ENCODE measurements around the gene CTU2.
"Not testable (repeated sequence)": the region's sequence is repeated elsewhere in the genome, so short reads cannot be mapped to it uniquely, and the experiment has no call there.

The CTU2 gene

DNA sequence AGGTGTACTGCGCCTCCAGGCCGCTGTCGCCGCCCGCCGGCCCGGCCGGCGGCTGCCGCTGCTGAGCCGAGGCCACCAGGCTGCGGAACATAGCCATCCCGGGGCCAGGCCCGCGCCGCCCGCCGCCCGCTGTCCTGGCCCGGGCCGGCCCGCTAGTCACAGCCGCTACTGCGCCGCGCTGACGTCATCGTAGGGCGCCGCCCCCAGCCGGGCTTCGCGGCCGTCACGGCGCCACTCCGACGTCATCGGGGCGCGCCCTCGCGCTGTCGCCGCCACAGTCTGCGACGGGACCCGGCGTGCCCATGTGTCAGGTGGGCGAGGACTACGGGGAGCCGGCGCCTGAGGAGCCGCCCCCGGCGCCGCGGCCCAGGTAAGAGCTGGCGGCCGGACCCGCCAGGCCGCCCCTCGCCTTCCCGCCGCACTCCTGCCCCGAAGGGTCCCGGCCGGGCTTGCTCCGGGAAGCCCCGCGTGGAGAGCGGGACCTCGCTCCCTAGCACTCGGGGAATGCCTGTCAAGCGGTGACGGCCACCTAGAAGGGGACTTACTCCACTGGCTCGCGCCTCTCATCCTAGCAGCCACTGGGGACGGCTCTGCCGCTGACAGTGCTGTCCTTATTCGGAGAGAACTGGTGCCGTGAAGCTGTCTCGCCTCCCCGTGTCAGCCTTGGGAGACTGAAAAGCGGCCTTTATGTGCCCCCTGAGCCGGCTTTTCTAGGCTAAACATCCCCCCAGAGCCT is at the start of gene CTU2, which contains the start of gene RNF166:
CTU2 (plus strand) TSS at position 275 of the 736 bp plus-strand sequence; CDS start at position 303, 28 bp downstream.
RNF166 (minus strand) TSS at position 180 of the 736 bp plus-strand sequence; CDS start at position 97, 83 bp downstream.
- DNase-seq, result peak; percentile 95

DNA sequence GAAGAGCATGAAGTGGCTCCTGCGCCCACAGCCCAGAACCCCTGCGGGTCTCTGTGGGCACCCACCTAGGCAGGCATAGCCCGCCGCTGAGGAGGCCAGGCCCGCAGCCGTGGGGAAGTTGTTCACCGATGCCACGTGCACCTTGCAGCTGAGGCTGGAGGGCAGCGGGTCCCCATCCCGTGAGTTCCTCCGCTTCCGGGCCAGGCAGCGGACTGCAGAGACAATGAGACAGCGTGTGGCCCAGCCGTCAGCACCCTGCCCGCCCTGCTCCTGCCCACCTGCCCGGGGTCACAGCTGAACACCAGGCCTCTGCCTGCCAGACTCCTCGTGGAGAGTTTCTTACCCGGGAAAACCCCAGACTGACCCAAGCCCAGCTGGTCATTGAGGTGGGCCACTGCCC is 48.9 kb upstream of the CTU2 start:
- DNase-seq, result no peak

GRCh38 chr16:88658714-88659113 is 47.6 kb upstream of the CTU2 start:
- no peak for DNase-seq

GRCh38 chr16:88659160-88659559 is 47.1 kb upstream of the CTU2 start:
- no peak for DNase-seq

DNA sequence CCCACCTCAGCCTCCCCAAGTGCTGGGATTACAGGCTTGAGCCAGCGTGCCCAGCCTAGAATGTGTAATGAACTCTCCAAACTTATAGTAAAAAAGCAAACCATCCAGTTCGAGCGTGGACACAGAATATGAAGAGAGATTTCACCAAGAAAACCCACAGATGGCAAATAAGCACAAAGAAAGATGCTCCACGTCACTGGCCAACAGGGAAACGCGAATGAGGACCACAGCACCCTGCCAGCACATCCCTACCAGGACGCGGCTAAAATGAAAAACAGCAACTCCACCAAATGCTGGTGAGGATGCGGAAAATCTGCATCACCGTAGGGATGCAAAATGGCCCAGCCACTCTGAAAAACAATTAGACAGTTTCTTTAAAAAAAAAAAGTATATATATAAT is 44.8 kb upstream of the CTU2 start:
- no peak for DNase-seq

DNA sequence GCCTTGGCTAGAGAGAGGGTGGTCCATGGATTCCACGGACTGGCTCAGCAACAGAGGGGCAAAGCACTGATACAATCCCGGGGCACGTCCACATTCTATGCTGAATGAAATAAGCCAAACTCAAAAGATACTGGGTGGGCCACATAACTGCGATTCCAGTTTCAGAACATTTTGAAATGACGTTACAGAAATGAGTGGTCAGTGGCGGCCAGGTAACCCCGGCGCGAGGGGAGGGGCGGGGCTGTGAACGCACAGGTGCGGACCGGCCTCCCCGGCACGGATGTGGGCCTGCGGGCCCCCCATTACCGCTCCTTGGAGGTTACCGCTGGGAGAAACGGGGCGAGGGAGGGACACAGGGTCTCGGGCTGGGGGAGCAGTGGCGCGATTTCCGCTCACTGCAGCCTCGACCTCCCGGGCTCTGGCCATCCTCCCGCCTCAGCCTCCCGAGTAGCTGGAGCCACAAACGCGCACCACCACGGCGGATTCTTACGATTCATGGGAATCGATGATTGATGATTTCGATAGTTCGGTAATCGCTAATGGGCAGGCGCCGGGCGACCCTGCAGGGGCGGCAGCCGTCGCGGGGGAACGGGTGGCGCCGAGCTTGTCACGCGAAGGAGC is 44.0 kb upstream of the CTU2 start:
- peak; percentile 30 for DNase-seq

- peak; percentile 97 for DNase-seq
Measured at GRCh38 chr16:88662843-88663606, 43.3 kb upstream of the CTU2 start, which contains the start of gene MVD. Gene MVD (minus strand): TSS chr16:88663091. CDS start chr16:88663080, 11 bp downstream.

- no peak for DNase-seq
Measured at GRCh38 chr16:88665148-88665547, 41.2 kb upstream of the CTU2 start.

DNA sequence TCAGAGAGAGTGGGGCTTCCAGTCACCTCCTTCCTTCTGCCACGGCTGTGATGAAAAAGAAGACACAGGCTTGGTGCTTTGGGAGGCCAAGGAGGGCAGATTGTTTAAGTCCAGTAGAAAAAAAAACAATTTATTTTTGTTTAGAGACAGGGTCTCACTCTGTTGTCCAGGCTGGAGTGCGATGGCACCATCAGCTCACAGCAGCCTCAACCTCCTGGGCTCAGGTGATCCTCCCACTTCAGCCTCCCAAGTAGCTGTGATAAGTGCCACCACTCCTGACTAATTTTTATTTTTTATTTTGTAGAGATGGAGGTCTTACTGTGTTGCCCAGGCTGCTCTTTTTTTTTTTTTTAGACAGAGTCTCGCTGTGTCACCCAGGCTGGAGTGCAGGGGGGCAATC is 40.7 kb upstream of the CTU2 start:
- no peak for DNase-seq

GRCh38 chr16:88667461-88667860 is 38.8 kb upstream of the CTU2 start:
- DNase-seq, result no peak

- not testable (repeated sequence) for DNase-seq
Measured at GRCh38 chr16:88669493-88669892, 36.8 kb upstream of the CTU2 start.

DNA sequence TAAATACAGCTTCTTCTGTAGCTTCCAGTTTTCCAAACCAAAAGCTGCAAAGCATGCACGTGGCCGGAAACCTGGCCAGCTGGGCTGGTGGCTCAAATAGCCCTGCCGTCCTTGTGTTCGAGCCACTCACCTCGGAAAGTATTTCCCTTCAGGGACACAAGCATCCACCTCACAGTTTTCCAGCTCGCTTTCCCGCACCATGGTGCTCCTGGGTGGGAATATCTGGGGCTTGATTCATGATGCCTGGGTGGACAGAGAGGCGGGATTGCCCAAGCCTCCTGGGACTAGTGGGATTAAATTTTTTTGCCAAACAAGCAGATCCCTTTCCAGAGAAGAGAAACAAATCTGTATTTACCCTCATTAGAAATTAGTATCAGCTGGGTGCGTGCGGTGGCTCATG is 36.3 kb upstream of the CTU2 start:
- no peak for DNase-seq

DNA sequence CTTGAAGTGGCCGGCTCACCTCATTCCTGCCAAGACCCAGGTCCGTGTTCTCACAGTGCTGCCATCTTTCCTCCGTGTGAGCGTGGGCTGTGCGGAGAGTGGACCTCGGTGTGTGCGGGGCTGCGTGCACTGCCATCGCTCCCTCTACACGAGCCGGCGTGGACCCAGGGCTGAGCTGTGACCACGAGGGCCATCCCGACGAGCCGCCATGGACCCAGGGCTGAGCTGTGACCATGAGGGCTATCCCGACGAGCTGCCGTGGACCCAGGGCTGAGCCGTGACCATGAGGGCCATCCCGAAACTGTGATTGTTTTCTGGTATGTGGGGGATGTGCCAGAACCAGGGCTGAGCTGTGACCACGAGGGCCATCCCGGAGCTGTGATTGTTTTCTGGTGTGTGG is 34.5 kb upstream of the CTU2 start:
- no peak for DNase-seq

DNA sequence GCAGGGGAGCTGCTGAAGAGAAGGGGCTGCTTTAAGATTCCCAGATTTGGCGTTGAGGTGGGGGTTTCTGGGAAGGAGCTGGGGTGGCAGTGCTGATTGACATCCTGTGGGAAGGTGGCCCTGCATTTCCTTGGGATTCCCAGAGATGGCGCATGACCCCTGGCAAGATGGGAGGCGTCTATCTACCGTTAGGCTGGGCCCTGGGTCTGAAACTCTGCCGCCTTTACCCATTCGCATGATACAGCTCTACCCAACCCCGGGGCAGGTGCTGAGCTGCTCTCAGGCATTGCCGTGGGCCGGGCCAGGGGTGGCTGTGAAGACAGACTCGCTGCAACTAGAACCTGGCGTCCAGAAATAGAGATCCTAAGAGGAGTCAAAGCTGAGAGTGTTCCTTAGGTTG is 33.5 kb upstream of the CTU2 start:
- no peak for DNase-seq

GRCh38 chr16:88673716-88674379 is 32.5 kb upstream of the CTU2 start:
- no peak for DNase-seq

DNA sequence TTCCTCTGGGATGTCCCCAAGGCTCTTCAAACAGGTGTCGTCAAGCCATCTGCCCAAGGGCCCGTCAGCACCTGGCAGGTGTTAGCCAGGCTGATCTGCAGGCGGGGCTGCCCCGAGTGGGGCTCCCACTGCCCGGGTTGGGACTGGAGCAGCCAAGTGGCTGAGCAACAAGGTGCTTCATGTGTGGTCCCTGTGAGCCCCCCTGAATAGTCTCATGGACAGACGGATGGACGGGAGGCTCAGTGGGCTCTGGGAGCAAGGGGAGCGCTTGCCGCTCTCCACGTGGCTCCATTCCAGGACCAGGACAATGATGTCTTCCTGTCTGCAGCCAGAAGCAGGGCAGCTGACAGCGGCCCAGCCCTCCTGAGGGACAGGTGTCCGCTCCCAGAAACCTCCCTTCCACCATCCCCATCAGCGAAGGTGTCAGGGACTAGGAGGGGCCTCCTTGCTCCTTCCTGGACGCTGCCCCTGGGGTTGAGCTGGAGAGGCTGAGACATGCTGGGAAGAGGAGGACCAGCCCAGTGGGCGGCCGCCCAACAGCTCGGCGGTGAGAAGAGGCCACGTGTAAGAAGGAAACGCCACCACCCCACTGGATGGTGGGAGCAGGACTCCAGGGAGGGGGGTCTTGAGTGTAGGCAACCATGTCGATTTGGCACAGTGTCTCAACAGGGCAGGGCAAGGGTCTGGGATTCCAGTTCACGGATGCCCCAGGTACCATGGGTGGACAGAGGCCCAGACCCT is 29.6 kb upstream of the CTU2 start:
- DNase-seq, result no peak

- DNase-seq, result no peak
Measured at GRCh38 chr16:88677721-88678120, 28.6 kb upstream of the CTU2 start.

- no peak for DNase-seq
Measured at GRCh38 chr16:88678224-88678979, 27.9 kb upstream of the CTU2 start.

DNA sequence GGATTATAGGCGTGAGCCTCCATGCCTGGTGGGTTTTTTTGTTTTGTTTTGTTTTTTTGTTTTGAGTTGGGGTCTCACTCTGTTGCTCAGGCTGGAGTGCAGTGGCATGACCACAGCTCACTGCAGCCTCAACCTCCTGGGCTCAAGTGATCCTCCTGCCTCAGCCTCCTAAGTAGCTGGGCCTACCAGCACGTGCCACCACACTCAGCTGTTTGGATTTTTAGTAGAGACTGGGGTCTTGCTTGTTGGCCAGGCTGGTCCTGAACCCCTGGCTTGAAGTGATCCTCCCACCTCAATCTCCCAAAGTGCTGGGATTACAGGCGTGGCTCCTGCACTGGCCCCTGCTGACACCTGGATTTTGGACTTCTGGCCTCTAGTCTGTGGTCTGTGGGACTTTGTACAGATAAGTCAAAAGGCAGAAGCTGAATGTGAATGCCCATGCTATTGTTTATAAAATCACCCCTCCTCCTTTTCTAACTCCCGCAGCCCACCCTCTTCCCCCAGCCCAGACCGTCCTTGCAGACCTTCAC is 25.7 kb upstream of the CTU2 start:
- DNase-seq, result no peak

- DNase-seq, result peak; percentile 72
Measured at GRCh38 chr16:88681084-88681680, 25.1 kb upstream of the CTU2 start.

Data from activated CD4-positive, alpha-beta T cell treated with anti-CD3 and anti-CD28 coated beads for 48 hours (primary cell).